HG03135 (cell line): Measurements from ENCODE around the gene CLDN9.
A peak's percentile ranks its signal among the peaks of the same experiment; 100 is the strongest.

Experiments used
- ATAC-seq: cut with Tn5 transposase; IDR thresholded peaks from one replicate; pipeline ENCODE4 v1.9.1; 2021; ENCODE audit warnings: mild to moderate bottlenecking, moderate library complexity; ENCODE audit not compliant: unreplicated experiment

The CLDN9 gene, protein sequence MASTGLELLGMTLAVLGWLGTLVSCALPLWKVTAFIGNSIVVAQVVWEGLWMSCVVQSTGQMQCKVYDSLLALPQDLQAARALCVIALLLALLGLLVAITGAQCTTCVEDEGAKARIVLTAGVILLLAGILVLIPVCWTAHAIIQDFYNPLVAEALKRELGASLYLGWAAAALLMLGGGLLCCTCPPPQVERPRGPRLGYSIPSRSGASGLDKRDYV

GRCh38 chr16:3012828-3013420 lies at the start of gene CLDN9:
Gene CLDN9 (plus strand): TSS chr16:3012923. CDS start chr16:3013363, 440 bp downstream.
- no peak for ATAC-seq

DNA sequence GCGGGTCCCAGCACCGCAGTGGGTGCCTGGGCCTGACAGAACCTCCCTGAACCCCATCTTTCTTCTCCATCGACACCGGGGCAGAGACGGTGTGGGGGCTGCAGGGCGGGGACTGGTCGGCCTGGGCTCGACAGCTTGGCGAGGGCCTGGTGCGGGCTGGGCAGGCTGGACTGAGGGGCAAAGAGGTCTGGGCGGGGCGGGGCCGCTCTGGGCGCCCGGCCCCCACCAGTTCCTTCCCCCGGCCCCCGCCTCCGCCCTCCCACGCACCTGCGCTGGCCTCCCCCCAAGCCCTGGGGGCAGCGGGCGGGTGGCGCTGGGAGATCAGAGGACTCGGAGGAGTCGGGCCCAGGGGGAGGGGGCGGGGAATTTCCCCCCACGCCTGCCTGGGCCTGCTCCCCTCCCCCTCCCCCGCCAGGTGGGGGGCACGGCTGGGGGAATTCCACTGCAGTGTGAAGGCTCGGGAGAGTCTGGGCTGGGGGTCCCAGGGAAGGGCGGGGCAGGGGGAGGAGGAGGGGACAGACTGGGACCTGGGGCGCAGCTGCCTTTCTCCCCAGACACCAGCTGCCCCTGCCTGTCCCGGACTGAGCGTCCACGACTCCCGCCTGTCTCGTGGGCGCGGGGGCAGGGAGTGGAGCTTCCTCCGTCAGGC lies 49.5 kb upstream of the CLDN9 start:
- ATAC-seq, result no peak

DNA sequence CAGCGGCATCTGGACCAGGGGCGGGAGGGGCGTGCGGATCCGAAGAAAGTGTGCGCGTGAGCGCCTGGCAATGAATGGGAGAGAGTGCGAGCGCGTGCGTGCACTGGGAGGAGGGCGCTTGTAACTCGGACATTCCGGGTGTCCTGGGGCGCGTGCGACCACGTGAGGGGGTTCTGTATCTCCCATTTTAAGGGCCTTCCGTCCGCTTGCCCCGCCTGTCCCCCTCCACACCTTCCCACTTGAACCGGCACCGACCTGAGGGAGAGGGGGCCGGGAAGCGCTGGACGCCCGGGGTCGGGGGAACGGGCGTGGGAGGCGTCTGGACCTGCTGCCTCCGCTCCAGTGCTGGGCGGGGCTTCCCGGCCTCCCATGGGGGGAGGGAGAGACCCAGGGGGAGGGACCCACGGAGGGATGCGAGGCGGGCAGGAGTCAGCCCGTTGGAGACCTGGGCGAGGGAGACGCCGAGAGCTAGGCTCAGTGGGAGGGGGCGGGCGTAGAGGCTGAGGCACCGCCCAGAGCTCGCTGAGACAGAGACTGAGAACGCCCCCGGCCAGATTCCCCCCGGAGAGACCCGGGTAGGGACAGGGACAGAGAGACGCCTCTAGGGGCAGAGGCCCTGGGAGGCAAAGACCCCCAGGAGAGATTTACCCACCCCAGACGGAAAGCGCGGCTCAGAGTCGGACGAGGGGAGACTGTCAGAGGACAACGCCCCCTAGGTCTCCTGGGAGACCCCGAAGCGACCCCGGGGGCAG lies 48.8 kb upstream of the CLDN9 start, which contains the start of gene KREMEN2:
Gene KREMEN2 (plus strand): TSS at position 553 of the 752 bp plus-strand sequence. CDS start 246 bp downstream, outside the sequence.
- ATAC-seq, result no peak

- ATAC-seq, result no peak
Observed at GRCh38 chr16:2964475-2965336, 48.0 kb upstream of the CLDN9 start.

GRCh38 chr16:2966043-2966807 lies 46.5 kb upstream of the CLDN9 start:
- no peak for ATAC-seq

DNA sequence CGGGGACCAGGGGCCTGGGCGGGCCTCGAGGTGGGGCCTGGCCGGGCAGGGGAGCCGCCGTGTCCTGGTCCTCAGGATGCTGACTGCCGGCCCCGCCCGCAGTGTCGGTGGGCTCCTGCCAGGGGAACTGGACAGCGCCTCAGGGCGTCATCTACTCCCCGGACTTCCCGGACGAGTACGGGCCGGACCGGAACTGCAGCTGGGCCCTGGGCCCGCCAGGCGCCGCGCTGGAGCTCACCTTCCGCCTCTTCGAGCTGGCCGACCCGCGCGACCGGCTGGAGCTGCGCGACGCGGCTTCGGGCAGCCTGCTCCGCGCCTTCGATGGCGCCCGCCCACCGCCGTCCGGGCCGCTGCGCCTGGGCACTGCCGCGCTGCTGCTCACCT lies 45.9 kb upstream of the CLDN9 start:
- no peak for ATAC-seq

- ATAC-seq, result no peak
Observed at GRCh38 chr16:2967211-2967631, 45.5 kb upstream of the CLDN9 start.

GRCh38 chr16:2967721-2968161 lies 45.0 kb upstream of the CLDN9 start:
- ATAC-seq, result no peak

DNA sequence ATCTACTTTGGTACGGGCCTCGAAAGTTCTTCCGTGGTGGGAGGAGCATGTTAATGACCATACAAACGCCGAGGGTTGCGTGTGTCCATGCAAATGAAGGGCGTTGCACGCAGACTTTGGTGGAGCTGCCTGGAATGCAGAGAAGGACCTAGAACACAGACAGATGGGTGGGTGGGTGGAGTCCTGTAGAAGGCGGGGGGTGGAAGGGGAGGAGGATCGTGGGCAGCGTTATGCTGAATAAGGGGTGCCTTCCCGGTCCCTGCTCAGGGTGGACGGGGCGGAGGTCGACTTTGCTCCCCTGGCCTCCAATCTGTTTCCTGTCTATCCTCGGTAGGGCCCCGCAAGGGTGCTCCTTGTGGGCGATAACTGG lies 44.4 kb upstream of the CLDN9 start:
- ATAC-seq, result no peak

DNA sequence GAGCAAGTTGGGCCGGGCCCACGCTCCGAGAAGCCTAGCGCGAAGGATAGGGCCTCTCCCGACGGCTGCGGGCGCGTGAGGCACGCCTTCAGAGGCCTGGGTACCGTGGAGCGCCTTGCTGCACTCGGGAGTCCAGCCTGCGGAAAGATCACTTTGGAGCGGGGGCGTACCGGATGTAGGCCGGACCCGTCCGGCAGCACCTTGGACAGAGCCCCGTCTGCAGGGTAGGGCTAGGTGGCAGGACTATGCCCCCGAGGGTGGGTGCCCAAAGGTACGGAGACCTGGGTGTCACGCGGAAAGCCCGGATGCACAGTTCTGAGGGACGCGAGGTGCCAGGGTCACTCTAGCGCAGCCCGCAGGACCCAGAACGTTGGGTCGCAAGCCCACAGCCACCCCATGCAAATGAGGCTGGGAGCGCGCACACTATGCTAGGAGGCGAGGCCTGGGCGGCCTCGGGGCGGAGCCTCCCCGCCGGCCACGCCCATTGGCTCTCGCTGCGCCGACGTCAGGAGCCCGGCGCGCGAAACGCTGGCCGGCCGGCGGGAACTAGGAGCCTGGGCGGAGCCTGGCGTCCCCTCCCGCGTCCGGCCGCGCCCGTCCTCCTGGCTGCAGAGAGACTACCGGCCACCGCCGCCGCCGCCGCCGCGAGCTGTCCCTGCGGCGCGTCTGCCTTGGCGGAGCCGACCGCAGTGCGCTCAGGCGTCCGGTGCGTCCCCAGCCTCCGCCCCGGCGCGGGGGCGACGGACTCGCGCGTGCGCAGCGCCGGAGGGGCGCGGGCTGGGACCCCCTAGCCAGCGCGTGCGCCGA lies 43.8 kb upstream of the CLDN9 start, which contains the start of gene PAQR4:
Gene PAQR4 (plus strand): TSS at position 611 of the 807 bp plus-strand sequence. CDS start 327 bp downstream, outside the sequence.
- peak; percentile 69 for ATAC-seq

GRCh38 chr16:2969545-2970521 lies 42.9 kb upstream of the CLDN9 start:
- peak; percentile 30 for ATAC-seq

GRCh38 chr16:2970563-2970962 lies 42.2 kb upstream of the CLDN9 start:
- no peak for ATAC-seq

DNA sequence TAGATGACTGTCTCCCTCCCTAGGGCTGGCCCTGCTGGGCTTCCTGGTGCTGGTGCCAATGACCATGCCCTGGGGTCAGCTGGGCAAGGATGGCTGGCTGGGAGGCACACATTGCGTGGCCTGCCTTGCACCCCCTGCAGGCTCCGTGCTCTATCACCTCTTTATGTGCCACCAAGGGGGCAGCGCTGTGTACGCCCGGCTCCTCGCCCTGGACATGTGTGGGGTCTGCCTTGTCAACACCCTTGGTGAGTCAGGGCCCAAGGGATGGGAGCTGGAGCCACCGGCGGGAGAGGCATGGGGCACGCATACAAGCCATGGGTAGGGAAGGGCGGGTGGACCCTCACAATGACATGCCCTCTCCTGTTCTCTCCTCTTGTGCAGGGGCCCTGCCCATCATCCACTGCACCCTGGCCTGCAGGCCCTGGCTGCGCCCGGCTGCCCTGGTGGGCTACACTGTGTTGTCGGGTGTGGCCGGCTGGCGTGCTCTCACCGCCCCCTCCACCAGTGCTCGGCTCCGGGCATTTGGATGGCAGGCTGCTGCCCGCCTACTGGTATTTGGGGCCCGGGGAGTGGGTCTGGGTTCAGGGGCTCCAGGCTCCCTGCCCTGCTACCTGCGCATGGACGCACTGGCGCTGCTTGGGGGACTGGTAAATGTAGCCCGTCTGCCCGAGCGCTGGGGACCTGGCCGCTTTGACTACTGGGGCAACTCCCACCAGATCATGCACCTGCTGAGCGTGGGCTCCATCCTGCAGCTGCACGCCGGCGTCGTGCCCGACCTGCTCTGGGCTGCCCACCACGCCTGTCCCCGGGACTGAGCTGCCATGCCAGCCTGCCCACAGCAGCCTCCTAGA lies 41.4 kb upstream of the CLDN9 start:
- no peak for ATAC-seq

DNA sequence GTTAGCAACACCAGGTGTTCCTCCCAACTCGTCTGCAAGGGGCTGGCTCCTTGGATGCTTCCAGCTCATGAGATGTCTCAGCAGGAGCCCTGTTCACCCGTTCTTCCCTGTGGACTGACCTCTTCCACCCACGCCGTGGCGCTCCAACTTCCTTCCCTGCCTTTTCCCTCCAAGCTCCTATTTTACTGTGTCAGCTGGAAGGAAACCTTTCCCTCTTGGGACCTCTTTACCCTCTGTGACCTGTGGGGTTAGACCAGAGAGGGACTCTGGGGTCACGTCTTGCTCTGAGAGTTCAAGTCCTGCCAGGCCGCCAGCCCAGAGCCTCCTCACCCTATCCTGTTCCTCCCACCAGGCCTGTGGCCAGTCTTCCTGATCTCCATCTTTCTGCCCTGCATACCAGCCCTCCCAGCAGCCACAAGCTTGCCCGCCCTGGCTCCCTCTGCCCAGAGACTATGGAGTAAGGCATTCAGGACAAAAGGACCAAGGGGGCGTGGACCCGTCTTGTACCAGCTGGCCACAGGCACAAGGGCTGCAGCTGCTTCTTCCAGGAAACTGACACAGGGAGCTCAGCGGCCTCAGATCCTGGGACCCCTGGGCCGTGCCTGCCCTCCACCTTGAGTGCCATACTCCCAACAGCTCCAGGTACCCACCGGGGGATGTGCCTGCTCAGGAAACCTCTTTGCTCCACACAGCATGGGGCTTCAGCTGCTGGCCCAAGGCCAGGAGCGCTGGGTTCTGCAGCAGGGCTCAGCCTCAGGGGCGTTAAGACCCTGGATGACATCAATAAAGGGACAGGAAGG lies 40.5 kb upstream of the CLDN9 start:
- ATAC-seq, result no peak

DNA sequence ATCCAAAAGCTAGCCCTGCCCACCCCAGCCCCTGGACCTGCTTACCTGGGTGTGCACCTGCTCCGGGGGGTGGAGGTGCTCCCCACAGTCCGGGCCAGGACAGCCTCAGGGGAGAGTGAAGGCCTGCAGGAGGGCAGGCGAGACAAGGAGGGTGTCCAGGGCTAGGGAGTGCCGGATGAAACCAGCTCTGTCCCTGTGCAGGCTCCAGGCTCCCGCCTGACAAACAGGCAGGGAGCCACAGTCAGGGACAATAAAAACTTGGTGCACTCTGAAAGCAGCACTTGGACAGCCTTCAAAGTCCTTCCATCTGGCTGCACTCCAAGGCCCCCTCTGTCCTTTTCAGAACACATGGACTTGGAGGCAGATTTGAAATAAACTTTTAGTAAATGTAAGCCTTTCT lies 39.6 kb upstream of the CLDN9 start:
- ATAC-seq, result no peak
